Astrocyte (in vitro differentiated cells and primary cell): ENCODE measurements around the gene INPP5K. TPM values are rescaled to one million over a fixed set of nuclear protein-coding genes. Genes with fewer than 3 reads are reported as not detected.

Experiments used
- DNase-seq: peaks from one replicate; pipeline ENCODE4 v3.0.0-alpha.2; 2010; ENCODE audit warnings: low read depth
- FAIRE-seq: peaks from 2 replicates; lab custom pipeline; 2011; peaks lifted over from hg19 to GRCh38; lab: Jason Lieb, UNC
- H2AFZ ChIP-seq: 2 replicates; pipeline ENCODE4 v1.6.0; 2012; ENCODE audit warnings: low read depth, low read length, inconsistent platforms
- H3K27ac ChIP-seq: 2 replicates; pipeline ENCODE4 v1.5.1; 2011; ENCODE audit warnings: low read depth, low read length, inconsistent platforms
- H3K27me3 ChIP-seq: 2 replicates; pipeline ENCODE4 v1.6.0; 2011; ENCODE audit warnings: low read length, inconsistent platforms; ENCODE audit not compliant: insufficient read depth
- H3K36me3 ChIP-seq: 2 replicates; pipeline ENCODE4 v1.5.1; 2011; ENCODE audit warnings: low read length, inconsistent platforms; ENCODE audit not compliant: insufficient read depth
- H3K4me1 ChIP-seq: 2 replicates; pipeline ENCODE4 v1.5.1; 2011; ENCODE audit warnings: low read length, inconsistent platforms; ENCODE audit not compliant: insufficient read depth
- H3K4me2 ChIP-seq: 2 replicates; pipeline ENCODE4 v1.6.0; 2012; ENCODE audit warnings: low read length, inconsistent platforms
- H3K4me3 ChIP-seq: 2 replicates; pipeline ENCODE4 v1.5.1; 2011; ENCODE audit warnings: low read depth, mild to moderate bottlenecking, low read length, inconsistent platforms; ENCODE audit not compliant: insufficient read depth
- H3K79me2 ChIP-seq: 2 replicates; pipeline ENCODE4 v1.6.0; 2012; ENCODE audit warnings: mild to moderate bottlenecking, low read length, inconsistent platforms; ENCODE audit not compliant: insufficient read depth
- H3K9ac ChIP-seq: 2 replicates; pipeline ENCODE4 v1.6.0; 2012; ENCODE audit warnings: mild to moderate bottlenecking, low read length, inconsistent platforms
- H3K9me3 ChIP-seq: 2 replicates; pipeline ENCODE4 v1.5.1; 2012; ENCODE audit warnings: low read depth, mild to moderate bottlenecking, low read length, inconsistent platforms; ENCODE audit not compliant: insufficient read depth
- H4K20me1 ChIP-seq: 2 replicates; pipeline ENCODE4 v1.6.0; 2012; ENCODE audit warnings: low read length, inconsistent platforms; ENCODE audit not compliant: insufficient read depth
- H3K27ac Mint-ChIP-seq: one replicate; pipeline ENCODE4 v1.8.0; 2021; ENCODE audit warnings: mild to moderate bottlenecking, mixed read lengths; ENCODE audit not compliant: unreplicated experiment
- H3K27me3 Mint-ChIP-seq: one replicate; pipeline ENCODE4 v1.8.0; 2021; ENCODE audit warnings: low read depth, mixed read lengths; ENCODE audit not compliant: unreplicated experiment
- H3K36me3 Mint-ChIP-seq: one replicate; pipeline ENCODE4 v1.8.0; 2021; ENCODE audit warnings: low read depth, mixed read lengths; ENCODE audit not compliant: unreplicated experiment
- H3K4me1 Mint-ChIP-seq: one replicate; pipeline ENCODE4 v1.8.0; 2021; ENCODE audit warnings: low read depth, mixed read lengths; ENCODE audit not compliant: unreplicated experiment
- H3K4me3 Mint-ChIP-seq: one replicate; pipeline ENCODE4 v1.8.0; 2021; ENCODE audit warnings: mild to moderate bottlenecking, moderate library complexity, mixed read lengths; ENCODE audit not compliant: unreplicated experiment
- H3K9me3 Mint-ChIP-seq: one replicate; pipeline ENCODE4 v1.8.0; 2021; ENCODE audit warnings: mild to moderate bottlenecking, mixed read lengths; ENCODE audit not compliant: unreplicated experiment
- CTCF ChIP-seq: IDR thresholded peaks from 2 replicates; pipeline ENCODE4 v1.5.1; 2011; ENCODE audit warnings: low read depth, mild to moderate bottlenecking, inconsistent platforms, low read length, moderate library complexity; ENCODE audit not compliant: insufficient read depth
- EZH2 ChIP-seq: IDR thresholded peaks from 2 replicates; pipeline ENCODE4 v1.6.1; 2012; ENCODE audit warnings: mild to moderate bottlenecking, low read length, inconsistent platforms; ENCODE audit not compliant: insufficient read depth
- total RNA-seq: library from RNA; stranded (reverse); gene quantifications from 2 replicates; pipeline ENCODE4 v1.2.1, GENCODE V29; 2021

The INPP5K gene
- total RNA-seq, 1 donor from 2014 or later, result 26.7 TPM

GRCh38 chr17:1561420-1562175 is 45.2 kb upstream of the INPP5K start:
- Mint-ChIP-seq H3K9me3 (no peaks in the 10 kb centered on the region), H3K4me1 (peaks cover 29% of the 10 kb centered on the region), H3K36me3 (peaks cover 7% of the 10 kb centered on the region), H3K4me3 (peak overlapping the region; percentile 95), H3K27me3 (no peaks in the 10 kb centered on the region), H3K27ac (peak overlapping the region; percentile 79)
- Histone ChIP-seq H3K27me3 (no peaks in the 10 kb centered on the region), H3K36me3 (peaks cover 4% of the 10 kb centered on the region), H3K4me2 (peak overlapping the region; percentile 99), H3K79me2 (peaks cover 55% of the 10 kb centered on the region), H3K9ac (peak overlapping the region; percentile 86), H4K20me1 (peaks cover 50% of the 10 kb centered on the region), H2AFZ (no peak overlapping the region), H3K4me3 (peak overlapping the region; percentile 66), H3K9me3 (no peaks in the 10 kb centered on the region), H3K27ac (peak overlapping the region; percentile 65), H3K4me1 (peaks cover 21% of the 10 kb centered on the region)
- FAIRE-seq (no peak), DNase-seq (no peak)
- TF ChIP-seq CTCF (no peak), EZH2 (no peak)

GRCh38 chr17:1560858-1561355 is 44.5 kb upstream of the INPP5K start:
- H3K9ac ChIP-seq, result peak overlapping the region; percentile 86
- H4K20me1 ChIP-seq, result peaks cover 57% of the 10 kb centered on the region
- peak overlapping the region; percentile 66 for H3K4me3 ChIP-seq
- H3K36me3 Mint-ChIP-seq, result peaks cover 14% of the 10 kb centered on the region
- H3K4me1 ChIP-seq, result peaks cover 21% of the 10 kb centered on the region
- H2AFZ ChIP-seq, result no peak overlapping the region
- H3K27me3 Mint-ChIP-seq, result no peaks in the 10 kb centered on the region
- DNase-seq (no peak), FAIRE-seq (no peak)
- H3K27ac ChIP-seq, result no peak overlapping the region
- H3K36me3 ChIP-seq, result peaks cover 9% of the 10 kb centered on the region
- no peaks in the 10 kb centered on the region for H3K9me3 Mint-ChIP-seq
- no peak for TF ChIP-seq EZH2
- TF ChIP-seq CTCF, result no peak
- no peaks in the 10 kb centered on the region for H3K27me3 ChIP-seq
- H3K9me3 ChIP-seq, result no peaks in the 10 kb centered on the region
- peak overlapping the region; percentile 99 for H3K4me2 ChIP-seq
- peak overlapping the region; percentile 95 for H3K4me3 Mint-ChIP-seq
- H3K4me1 Mint-ChIP-seq, result peaks cover 27% of the 10 kb centered on the region
- peak overlapping the region; percentile 79 for H3K27ac Mint-ChIP-seq
- H3K79me2 ChIP-seq, result peaks cover 62% of the 10 kb centered on the region
